CD4-positive, alpha-beta T cell (primary cell): ENCODE data around the gene COL4A2. TPM values are rescaled to one million over a fixed set of nuclear protein-coding genes. Genes with fewer than 3 reads are reported as not detected.

Experiments used
- ATAC-seq: fragments of 200-7000 bp; cut with Tn5 transposase; one replicate; pipeline ENCODE4 v1.10.0; 2022; ENCODE audit warnings: mild to moderate bottlenecking; ENCODE audit not compliant: poor library complexity
- CTCF ChIA-PET: fragments of 350-600 bp; sonication (Branson Sonifier 250); formaldehyde crosslinking; loops from one replicate; lab custom pipeline; 2021; ENCODE audit warnings: antibody characterized with exemption, inconsistent platforms; lab: Charles Lee
- POLR2A ChIA-PET: fragments of 350-600 bp; sonication (Branson Sonifier 250); formaldehyde crosslinking; loops from one replicate; lab custom pipeline; 2021; ENCODE audit warnings: antibody characterized with exemption, inconsistent platforms; lab: Charles Lee
- DNase-seq, 14 experiments: peaks; one replicate each; pipeline ENCODE4 v3.0.0-alpha.2; 2013 to 2020; ENCODE audit warnings: mixed read lengths in 2 of 14
- H3K27ac ChIP-seq, 2 donors: one replicate each; pipeline versions ENCODE4 v1.5.1 to v1.7.0; 2013; ENCODE audit warnings: low read length in 2 of 2, low read depth in 1 of 2, mild to moderate bottlenecking in 1 of 2
- H3K27me3 ChIP-seq, 2 experiments: 1 replicate in 1 of 2; 2 replicates in 1 of 2; pipeline versions ENCODE4 v1.6.1 to v1.7.0; 2013; ENCODE audit warnings: low read length in 2 of 2, control low read depth in 1 of 2, mild to moderate bottlenecking in 1 of 2, moderate library complexity in 1 of 2; ENCODE audit not compliant: insufficient read depth in 2 of 2, control insufficient read depth in 1 of 2
- H3K36me3 ChIP-seq: one replicate; pipeline ENCODE4 v1.6.1; 2013; ENCODE audit warnings: low read length, control low read depth; ENCODE audit not compliant: insufficient read depth
- H3K4me1 ChIP-seq: one replicate; pipeline ENCODE4 v1.6.1; 2013; ENCODE audit warnings: low read length, control low read depth; ENCODE audit not compliant: insufficient read depth
- H3K4me3 ChIP-seq: one replicate; pipeline ENCODE4 v1.5.1; 2013; ENCODE audit warnings: mild to moderate bottlenecking, low read length, moderate library complexity
- H3K9me3 ChIP-seq, 2 experiments: 1 replicate in 1 of 2; 2 replicates in 1 of 2; pipeline versions ENCODE4 v1.6.1 to v1.7.0; 2013; ENCODE audit warnings: low read length in 2 of 2, mild to moderate bottlenecking in 2 of 2, control low read depth in 1 of 2, moderate library complexity in 1 of 2; ENCODE audit not compliant: control insufficient read depth in 1 of 2, insufficient read depth in 1 of 2
- H3K27ac Mint-ChIP-seq: one replicate; pipeline ENCODE4 v1.8.0; 2020; ENCODE audit warnings: mixed read lengths
- H3K27me3 Mint-ChIP-seq: one replicate; pipeline ENCODE4 v1.8.0; 2021; ENCODE audit warnings: mixed read lengths
- H3K36me3 Mint-ChIP-seq: one replicate; pipeline ENCODE4 v1.8.0; 2021; ENCODE audit warnings: low read depth, mixed read lengths
- H3K4me1 Mint-ChIP-seq: one replicate; pipeline ENCODE4 v1.8.0; 2021; ENCODE audit warnings: low read depth, mixed read lengths
- H3K4me3 Mint-ChIP-seq: one replicate; pipeline ENCODE4 v1.8.0; 2020; ENCODE audit warnings: mild to moderate bottlenecking, mixed read lengths
- H3K9me3 Mint-ChIP-seq: one replicate; pipeline ENCODE4 v1.8.0; 2020; ENCODE audit warnings: mixed read lengths
- CTCF ChIP-seq: fragments of 200-600 bp; IDR thresholded peaks from one replicate; pipeline ENCODE4 v1.8.0; 2022; ENCODE audit warnings: antibody characterized with exemption, mild to moderate bottlenecking
- intact Hi-C, 2 experiments: fragments of 100-400 bp; cut with DNase I in 1 of 2; cut with micrococcal nuclease in 1 of 2; formaldehyde crosslinking; loops; one replicate each; pipeline versions ENCODE4 v1.15.1 to v1.9.0; 2023 to 2025; cut with DNase I, micrococcal nuclease
- total RNA-seq, 174 experiments: library from RNA in 2 of 174; stranded (reverse) in 2 of 174; gene quantifications; one replicate each; pipeline ENCODE4 v1.2.3 and lab custom pipeline; 2021 to 2026

The COL4A2 gene
- total RNA-seq, 2 experiments from 2014 or later, result not detected

GRCh38 chr13:110388108-110388943, 81.2 kb downstream of the COL4A2 start:
- intact Hi-C loops, result no loop called here
- no peak overlapping the region for H3K4me3 Mint-ChIP-seq
- Histone ChIP-seq H3K27me3 (peaks cover 12 to 39% of the 10 kb centered on the region in 2 experiments), H3K27ac (no peak overlapping the region), H3K4me1 (peaks cover 8% of the 10 kb centered on the region), H3K4me3 (no peak overlapping the region), H3K36me3 (no peaks in the 10 kb centered on the region), H3K9me3 (peaks cover 0 to 26% of the 10 kb centered on the region in 2 experiments)
- H3K36me3 Mint-ChIP-seq, result no peaks in the 10 kb centered on the region
- no peak for TF ChIP-seq CTCF
- peaks cover 6% of the 10 kb centered on the region for H3K4me1 Mint-ChIP-seq
- H3K9me3 Mint-ChIP-seq, result no peaks in the 10 kb centered on the region
- POLR2A ChIA-PET, result no interaction called here
- DNase-seq (no peak), ATAC-seq (no peak)
- H3K27me3 Mint-ChIP-seq, result peaks cover 49% of the 10 kb centered on the region
- H3K27ac Mint-ChIP-seq, result no peak overlapping the region
- CTCF ChIA-PET, result no interaction called here

- no peak for DNase-seq
- Histone ChIP-seq H3K36me3 (no peaks in the 10 kb centered on the region), H3K27me3 (peaks cover 12 to 39% of the 10 kb centered on the region in 2 experiments), H3K4me3 (no peak overlapping the region), H3K9me3 (peaks cover 0 to 14% of the 10 kb centered on the region in 2 experiments), H3K4me1 (peaks cover 8% of the 10 kb centered on the region), H3K27ac (no peak overlapping the region)
- intact Hi-C loops, result no loop called here
- no peak overlapping the region for H3K4me3 Mint-ChIP-seq
- H3K4me1 Mint-ChIP-seq, result peaks cover 6% of the 10 kb centered on the region
- no peak for ATAC-seq
- no peaks in the 10 kb centered on the region for H3K36me3 Mint-ChIP-seq
- CTCF ChIA-PET, result no interaction called here
- H3K27ac Mint-ChIP-seq, result no peak overlapping the region
- POLR2A ChIA-PET, result no interaction called here
- H3K9me3 Mint-ChIP-seq, result no peaks in the 10 kb centered on the region
- peaks cover 66% of the 10 kb centered on the region for H3K27me3 Mint-ChIP-seq
- TF ChIP-seq CTCF, result no peak
Measured at GRCh38 chr13:110390567-110390966, 83.5 kb downstream of the COL4A2 start.

GRCh38 chr13:110391273-110391672, 84.2 kb downstream of the COL4A2 start:
- POLR2A ChIA-PET, result no interaction called here
- peaks cover 71% of the 10 kb centered on the region for H3K27me3 Mint-ChIP-seq
- H3K4me3 Mint-ChIP-seq, result no peak overlapping the region
- H3K36me3 Mint-ChIP-seq, result no peaks in the 10 kb centered on the region
- CTCF ChIA-PET, result no interaction called here
- Histone ChIP-seq H3K27me3 (peaks cover 12 to 39% of the 10 kb centered on the region in 2 experiments), H3K36me3 (no peaks in the 10 kb centered on the region), H3K9me3 (peaks cover 0 to 14% of the 10 kb centered on the region in 2 experiments), H3K4me1 (peaks cover 8% of the 10 kb centered on the region), H3K4me3 (no peak overlapping the region), H3K27ac (no peak overlapping the region)
- peaks cover 6% of the 10 kb centered on the region for H3K4me1 Mint-ChIP-seq
- intact Hi-C loops, result no loop called here
- DNase-seq (no peak), ATAC-seq (no peak)
- TF ChIP-seq CTCF, result no peak
- no peaks in the 10 kb centered on the region for H3K9me3 Mint-ChIP-seq
- H3K27ac Mint-ChIP-seq, result no peak overlapping the region
